SK-N-MC (cell line): ENCODE data around the gene ETV3.

ENCODE experiments used
- DNase-seq: peaks from one replicate; pipeline ENCODE4 v3.0.0-alpha.2; 2011; ENCODE audit warnings: low read depth, low spot score
- H3K27ac ChIP-seq: fragments of 200-600 bp; sonication (generic); 2 replicates; pipeline ENCODE4 v1.5.1; 2016; ENCODE audit warnings: mixed run types
- H3K36me3 ChIP-seq: fragments of 200-600 bp; sonication (generic); 2 replicates; pipeline ENCODE4 v1.6.1; 2017; ENCODE audit warnings: antibody characterized with exemption, low read length, mixed read lengths; ENCODE audit not compliant: insufficient read depth
- H3K4me3 ChIP-seq: fragments of 200-600 bp; sonication (generic); 2 replicates; pipeline ENCODE4 v1.5.1; 2016
- H3K9ac ChIP-seq: fragments of 200-600 bp; sonication (generic); 2 replicates; pipeline ENCODE4 v1.8.0; 2017; ENCODE audit warnings: mixed run types, mixed read lengths; ENCODE audit not compliant: insufficient read length
- H3K9me3 ChIP-seq: fragments of 200-600 bp; sonication (generic); 2 replicates; pipeline ENCODE4 v1.6.1; 2017; ENCODE audit warnings: low read depth, mild to moderate bottlenecking, antibody characterized with exemption, low read length, moderate library complexity, mixed read lengths
- EZH2 ChIP-seq: fragments of 200-600 bp; sonication (generic); IDR thresholded peaks from one replicate; pipeline ENCODE4 v1.6.1; 2017; ENCODE audit warnings: antibody characterized with exemption
- FOXP2 ChIP-seq: optimal IDR thresholded peaks from 2 replicates; pipeline ENCODE3; 2011; ENCODE audit warnings: mild to moderate bottlenecking, moderate library complexity; ENCODE audit not compliant: insufficient read depth; ENCODE audit errors: extremely low read length, control extremely low read depth
- POLR2AphosphoS5 ChIP-seq: IDR thresholded peaks from 2 replicates; pipeline ENCODE4 v1.6.1; 2012; ENCODE audit warnings: mild to moderate bottlenecking, low read depth, low read length, borderline replicate concordance

ETV3 gene

GRCh38 chr1:157154940-157155514 lies 16.8 kb upstream of the ETV3 start:
- H3K27ac ChIP-seq = no peak overlapping the region
- TF ChIP-seq EZH2 = no peak
- no peak for TF ChIP-seq FOXP2
- TF ChIP-seq POLR2AphosphoS5 = no peak
- no peak overlapping the region for H3K9ac ChIP-seq

GRCh38 chr1:157154291-157154690 lies 16.1 kb upstream of the ETV3 start:
- no peak overlapping the region for H3K9ac ChIP-seq

More at GRCh38 chr1:157154940-157155514, 16.8 kb upstream of the ETV3 start:
- H3K4me3 ChIP-seq = no peak overlapping the region
- H3K36me3 ChIP-seq = no peaks in the 10 kb centered on the region
- no peaks in the 10 kb centered on the region for H3K9me3 ChIP-seq
- DNase-seq = no peak

GRCh38 chr1:157153746-157154145 lies 15.6 kb upstream of the ETV3 start:
- Histone ChIP-seq H3K4me3 (no peak overlapping the region), H3K9ac (no peak overlapping the region), H3K9me3 (no peaks in the 10 kb centered on the region), H3K36me3 (no peaks in the 10 kb centered on the region), H3K27ac (no peak overlapping the region)
- TF ChIP-seq EZH2 (no peak), FOXP2 (no peak), POLR2AphosphoS5 (no peak)
- no peak for DNase-seq

More at GRCh38 chr1:157154291-157154690, 16.1 kb upstream of the ETV3 start:
- no peaks in the 10 kb centered on the region for H3K36me3 ChIP-seq
- no peaks in the 10 kb centered on the region for H3K9me3 ChIP-seq
- H3K4me3 ChIP-seq = no peak overlapping the region
- no peak for DNase-seq
- TF ChIP-seq POLR2AphosphoS5 = no peak
- no peak for TF ChIP-seq EZH2
- no peak for TF ChIP-seq FOXP2
- H3K27ac ChIP-seq = no peak overlapping the region

- no peak overlapping the region for H3K4me3 ChIP-seq
- TF ChIP-seq FOXP2 (no peak), EZH2 (no peak), POLR2AphosphoS5 (no peak)
- H3K27ac ChIP-seq = no peak overlapping the region
- H3K9ac ChIP-seq = no peak overlapping the region
- no peaks in the 10 kb centered on the region for H3K36me3 ChIP-seq
- no peak for DNase-seq
- H3K9me3 ChIP-seq = no peaks in the 10 kb centered on the region
These were observed 14.3 kb upstream of the ETV3 start for GRCh38 chr1:157152510-157152909.

- Histone ChIP-seq H3K9me3 (no peaks in the 10 kb centered on the region), H3K36me3 (no peaks in the 10 kb centered on the region), H3K4me3 (no peak overlapping the region), H3K9ac (no peak overlapping the region), H3K27ac (no peak overlapping the region)
- no peak for DNase-seq
- no peak for TF ChIP-seq POLR2AphosphoS5
- TF ChIP-seq EZH2 = no peak
- TF ChIP-seq FOXP2 = no peak
These were observed 13.3 kb upstream of the ETV3 start for GRCh38 chr1:157151506-157151905.

GRCh38 chr1:157151073-157151472 lies 12.9 kb upstream of the ETV3 start:
- no peaks in the 10 kb centered on the region for H3K9me3 ChIP-seq
- no peaks in the 10 kb centered on the region for H3K36me3 ChIP-seq
- TF ChIP-seq POLR2AphosphoS5 (no peak), EZH2 (no peak), FOXP2 (no peak)
- H3K9ac ChIP-seq = no peak overlapping the region
- no peak overlapping the region for H3K27ac ChIP-seq
- no peak for DNase-seq
- no peak overlapping the region for H3K4me3 ChIP-seq

- no peak for DNase-seq
- Histone ChIP-seq H3K9me3 (no peaks in the 10 kb centered on the region), H3K4me3 (no peak overlapping the region), H3K9ac (no peak overlapping the region), H3K27ac (no peak overlapping the region), H3K36me3 (no peaks in the 10 kb centered on the region)
- no peak for TF ChIP-seq POLR2AphosphoS5
- no peak for TF ChIP-seq EZH2
- TF ChIP-seq FOXP2 = no peak
These were observed 12.4 kb upstream of the ETV3 start for GRCh38 chr1:157150631-157151030.

GRCh38 chr1:157147906-157148700 lies 9.9 kb upstream of the ETV3 start:
- TF ChIP-seq POLR2AphosphoS5 (no peak), EZH2 (no peak), FOXP2 (no peak)
- Histone ChIP-seq H3K27ac (no peak overlapping the region), H3K4me3 (no peak overlapping the region), H3K36me3 (no peaks in the 10 kb centered on the region), H3K9me3 (no peaks in the 10 kb centered on the region), H3K9ac (no peak overlapping the region)
- no peak for DNase-seq
